CD4-positive, alpha-beta T cell treated with Interleukin-17A for 4 hours (primary cell): ENCODE measurements around the gene CLDN4.
A peak's percentile ranks its signal among the peaks of the same experiment; 100 is the strongest.
"Not testable (repeated sequence)": the region's sequence is repeated elsewhere in the genome, so short reads cannot be mapped to it uniquely, and the experiment has no call there.

ENCODE experiments used
- DNase-seq: peaks from one replicate; pipeline ENCODE4 v3.0.0-alpha.2; 2020; ENCODE audit warnings: mixed read lengths

Gene CLDN4

GRCh38 chr7:73844131-73844547 is 13.3 kb downstream of the CLDN4 start:
- DNase-seq = no peak

GRCh38 chr7:73844848-73845460 is 14.2 kb downstream of the CLDN4 start:
- DNase-seq = no peak

- DNase-seq = not testable (repeated sequence)
Measured at GRCh38 chr7:73845701-73846195, 15.0 kb downstream of the CLDN4 start.

GRCh38 chr7:73847941-73848723 is 17.3 kb downstream of the CLDN4 start:
- no peak for DNase-seq

- peak; percentile 8 for DNase-seq
Measured at GRCh38 chr7:73850781-73851207, 20.0 kb downstream of the CLDN4 start.

GRCh38 chr7:73851410-73852338 is 20.9 kb downstream of the CLDN4 start:
- no peak for DNase-seq

- no peak for DNase-seq
Measured at GRCh38 chr7:73852500-73852899, 21.7 kb downstream of the CLDN4 start.

GRCh38 chr7:73856941-73857340 is 26.1 kb downstream of the CLDN4 start:
- DNase-seq = no peak

- DNase-seq = no peak
Measured at GRCh38 chr7:73858807-73859206, 28.0 kb downstream of the CLDN4 start.

GRCh38 chr7:73860859-73861258 is 30.1 kb downstream of the CLDN4 start, which contains the start of gene TMEM270:
Gene TMEM270, plus strand, starts transcription at chr7:73861159. Its CDS starts 36 bp downstream, at chr7:73861195.
- no peak for DNase-seq

GRCh38 chr7:73861305-73861704 is 30.5 kb downstream of the CLDN4 start:
- DNase-seq = no peak

GRCh38 chr7:73864981-73865711 is 34.4 kb downstream of the CLDN4 start:
- no peak for DNase-seq

GRCh38 chr7:73865738-73866445 is 35.1 kb downstream of the CLDN4 start:
- peak; percentile 9 for DNase-seq

GRCh38 chr7:73866446-73866767 is 35.6 kb downstream of the CLDN4 start:
- DNase-seq = no peak

GRCh38 chr7:73869011-73869798 is 38.4 kb downstream of the CLDN4 start:
- no peak for DNase-seq

- DNase-seq = no peak
Measured at GRCh38 chr7:73870041-73870492, 39.3 kb downstream of the CLDN4 start.

- DNase-seq = no peak
Measured at GRCh38 chr7:73871163-73872011, 40.6 kb downstream of the CLDN4 start.

- no peak for DNase-seq
Measured at GRCh38 chr7:73872056-73872908, 41.5 kb downstream of the CLDN4 start.

GRCh38 chr7:73876361-73876760 is 45.6 kb downstream of the CLDN4 start:
- DNase-seq = no peak
